AG04449 (cell line): ENCODE results near the gene TMED8.

Experiments used
- CTCF ChIA-PET: fragments of 350-600 bp; formaldehyde crosslinking; extraction: SDS; loops from one replicate; lab custom pipeline; 2021; ENCODE audit warnings: antibody characterized with exemption; lab: Yijun Ruan, JAX
- POLR2A ChIA-PET: fragments of 400-600, 350-600 bp; formaldehyde crosslinking; extraction: SDS; loops from one replicate; lab custom pipeline; 2020; ENCODE audit warnings: antibody characterized with exemption, inconsistent platforms; lab: Yijun Ruan, JAX
- DNase-seq: peaks from one replicate; pipeline ENCODE4 v3.0.0-alpha.2; 2010; ENCODE audit warnings: low read depth, low spot score
- H3K4me3 ChIP-seq: 2 replicates; pipeline ENCODE4 v1.5.1; 2011; ENCODE audit warnings: low read depth, mild to moderate bottlenecking, control low read depth, low read length
- CTCF ChIP-seq: IDR thresholded peaks from one replicate; pipeline ENCODE4 v1.5.1; 2011; ENCODE audit warnings: mild to moderate bottlenecking, moderate library complexity, low read length, control low read depth, inconsistent platforms; ENCODE audit not compliant: insufficient read depth; ENCODE audit errors: missing control alignments

The TMED8 gene

GRCh38 chr14:77302926-77303325 lies 74.0 kb downstream of the TMED8 start:
- DNase-seq, result no peak
- ChIA-PET CTCF (interaction anchor here (0.6 to 13.8 kb wide), 8 partner anchors 11 to 177 kb away, joined by 3 to 416 read pairs (median 30); partner anchors contain the start of genes GSTZ1 and POMT2), POLR2A (interaction anchor here (1.0 to 2.1 kb wide), 2 partner anchors 11 to 13 kb away, joined by 4 to 12 read pairs; no protein-coding TSS in a partner anchor)
- no peak for TF ChIP-seq CTCF
- no peak overlapping the region for H3K4me3 ChIP-seq

GRCh38 chr14:77301103-77301502 lies 75.8 kb downstream of the TMED8 start:
- ChIA-PET POLR2A (no interaction called here), CTCF (interaction anchor here (0.6 to 13.8 kb wide), 14 partner anchors 9 to 428 kb away, joined by 3 to 416 read pairs (median 4); partner anchors contain the start of genes GSTZ1, POMT2, SAMD15 and TMED8)
- H3K4me3 ChIP-seq, result no peak overlapping the region
- peak; percentile 90 for TF ChIP-seq CTCF
- no peak for DNase-seq

GRCh38 chr14:77299771-77300170 lies 77.1 kb downstream of the TMED8 start:
- no peak for TF ChIP-seq CTCF
- no peak for DNase-seq
- ChIA-PET POLR2A (no interaction called here), CTCF (interaction anchor here (1.0 to 13.8 kb wide), 8 partner anchors 8 to 251 kb away, joined by 3 to 416 read pairs (median 30); partner anchors contain the start of genes GSTZ1 and POMT2)
- no peak overlapping the region for H3K4me3 ChIP-seq

GRCh38 chr14:77296906-77297305 lies 80.0 kb downstream of the TMED8 start:
- no peak overlapping the region for H3K4me3 ChIP-seq
- ChIA-PET CTCF (interaction anchor here (1.2 to 13.8 kb wide), 3 partner anchors 13 to 84 kb away, joined by 3 to 416 read pairs (median 62); no protein-coding TSS in a partner anchor), POLR2A (no interaction called here)
- no peak for DNase-seq
- no peak for TF ChIP-seq CTCF

- no peak overlapping the region for H3K4me3 ChIP-seq
- CTCF ChIA-PET, result interaction anchor here (1.2 to 13.8 kb wide), 3 partner anchors 8 to 83 kb away, joined by 3 to 416 read pairs (median 3); no protein-coding TSS in a partner anchor
- no peak for DNase-seq
- POLR2A ChIA-PET, result no interaction called here
- no peak for TF ChIP-seq CTCF
These were observed 80.7 kb downstream of the TMED8 start for GRCh38 chr14:77296155-77296554.

GRCh38 chr14:77290705-77291104 lies 86.2 kb downstream of the TMED8 start:
- DNase-seq, result no peak
- POLR2A ChIA-PET, result no interaction called here
- TF ChIP-seq CTCF, result no peak
- CTCF ChIA-PET, result interaction anchor here (0.9 to 5.0 kb wide), 4 partner anchors 11 to 140 kb away, joined by 3 to 64 read pairs (median 4); no protein-coding TSS in a partner anchor
- H3K4me3 ChIP-seq, result no peak overlapping the region
